ENCODE data around the gene MATN3. TPM values are rescaled to one million over a fixed set of nuclear protein-coding genes. Genes with fewer than 3 reads are reported as not detected.

MATN3 gene
- total and polyA plus RNA-seq, 2 of the 13 experiments (the other 11 are each of a cell fraction or from before 2014, with no cell fraction given) = 36.1 to 208 TPM

DNA sequence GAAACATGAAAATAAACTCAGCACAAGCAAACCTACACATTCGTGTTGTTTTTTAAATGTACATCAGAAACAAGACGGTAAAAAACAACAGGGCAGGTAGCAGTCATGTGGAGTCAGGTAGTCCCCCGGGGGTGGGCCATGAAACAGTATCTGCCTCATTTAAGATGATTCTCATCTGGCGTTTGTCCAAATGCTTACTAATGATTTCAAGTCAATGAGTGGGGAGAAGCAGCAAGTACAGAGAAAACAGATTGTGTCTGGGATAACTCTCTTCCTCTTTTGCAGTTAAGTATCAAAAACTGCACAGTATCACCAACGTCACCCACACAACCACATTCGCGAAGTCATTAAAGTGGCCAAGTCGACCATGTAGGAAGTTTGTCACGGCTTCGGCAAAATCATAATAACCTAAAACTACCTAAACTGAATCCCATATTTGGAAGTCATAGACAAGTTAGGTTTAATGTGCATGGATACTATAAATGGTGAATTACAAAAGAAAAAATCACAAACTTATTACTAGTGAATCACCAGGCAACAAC, 37.7 kb upstream of the MATN3 start:
- H3K4me2 ChIP-seq (ENCODE audit: low read depth, low read length) = peak overlapping the region; percentile 96
- H3K79me2 ChIP-seq (ENCODE audit: insufficient read depth, low read length) = peaks cover 58% of the 10 kb centered on the region
- no peak for ATAC-seq
- no TSS peak for BruUV-seq (replicated peaks)
- peaks cover 43% of the 10 kb centered on the region for H4K20me1 ChIP-seq (ENCODE audit: insufficient read depth, low read length)
- 4% methylated on average over 10 of the region's 10 CpGs for WGBS (ENCODE audit: low lambda C conversion rate)
- DNase-seq (ENCODE audit: low spot score) = peak; percentile 18
- intact Hi-C loops (cut with micrococcal nuclease; ENCODE audit: unreplicated experiment) (loop anchor here (1.0 to 2.0 kb wide), 3 partner anchors 27 to 59 kb away; partner anchors contain the start of gene WDR35), in situ Hi-C loops (cut with HindIII; ENCODE audit: extremely low pct_ligation_motif_present, low pct_unique_long_range_greater_than_20kb) (loop anchor here (5.0 kb wide), 1 partner anchor 42 kb away; no protein-coding TSS in a partner anchor)
- peaks cover 62% of the 10 kb centered on the region for H3K4me1 ChIP-seq (ENCODE audit: insufficient read depth, low read length)
- peak overlapping the region; percentile 96 for H3K9ac ChIP-seq (ENCODE audit: insufficient read depth, low read depth, low read length)
- no peak overlapping the region for H2AFZ ChIP-seq (ENCODE audit: low read length)
- no peaks in the 10 kb centered on the region; a peak in 1 of 5 replicates for H3K36me3 ChIP-seq (replicated peaks in 1 of 2; ENCODE audit: control insufficient read depth in 1 of 2, insufficient read depth in 2 of 2, low read length in 2 of 2)
- H3K27ac ChIP-seq (ENCODE audit: extremely low read length, insufficient read depth, low read length) = peak overlapping the region; percentile 97
- H3K27me3 ChIP-seq (ENCODE audit: control insufficient read depth in 1 of 2, insufficient read depth in 2 of 2, low read length in 2 of 2) = no peaks in the 10 kb centered on the region; a peak in 1 of 5 replicates
- ChIA-PET POLR2A (interaction anchor here (0.7 to 6.6 kb wide), 11 partner anchors 9 to 162 kb away, joined by 3 to 109 read pairs (median 28); partner anchors contain the start of genes MATN3 and WDR35), CTCF (ENCODE audit: low intra/inter-chr PET ratio, low total read pairs) (no interaction called here)
- H3K9me3 ChIP-seq (ENCODE audit: low read length) = no peaks in the 10 kb centered on the region
- H3K4me3 ChIP-seq (replicated peaks in 1 of 3; ENCODE audit: insufficient read depth in 1 of 3, low read depth in 2 of 3, low read length in 3 of 3) = peak overlapping the region; percentile 84 to 97 (median 92)
- no peak for FAIRE-seq
- no peak for TF ChIP-seq ZNF674 (CRISPR knock-in tag; IDR thresholded peaks at IDR 0.05; ENCODE audit: low read depth)
- no peak for TF ChIP-seq TMF1 (CRISPR knock-in tag; IDR thresholded peaks at IDR 0.05; ENCODE audit: low read depth)
- TF ChIP-seq IRF1 (CRISPR knock-in tag; IDR thresholded peaks at IDR 0.05; ENCODE audit: low read depth) = no peak
- TF ChIP-seq ZNF749 (CRISPR knock-in tag; IDR thresholded peaks at IDR 0.05; ENCODE audit: borderline replicate concordance) = peak; percentile 68; the same call in 1 of the 2 replicates
- no peak for TF ChIP-seq ETV5 (CRISPR knock-in tag; IDR thresholded peaks at IDR 0.05; ENCODE audit: borderline replicate concordance)
- 0 out of 2 replicates have a peak, but pooled peaks have one; percentile 38 for TF ChIP-seq ZNF232 (CRISPR knock-in tag; IDR thresholded peaks at IDR 0.05; ENCODE audit: borderline replicate concordance)
- no peak for TF ChIP-seq SRSF9 (IDR thresholded peaks at IDR 0.05; ENCODE audit: borderline replicate concordance, insufficient read depth, low read depth, low read length, poor library complexity, severe bottlenecking)
- TF ChIP-seq ZNF530 (CRISPR knock-in tag; IDR thresholded peaks at IDR 0.05; ENCODE audit: low read depth) = no peak
- no peak for TF ChIP-seq TBP (CRISPR knock-in tag; IDR thresholded peaks at IDR 0.05)
- peak; percentile 50; the same call in 1 of the 2 replicates for TF ChIP-seq ZNF503 (CRISPR knock-in tag; IDR thresholded peaks at IDR 0.05)
- TF ChIP-seq ZKSCAN1 (IDR thresholded peaks at IDR 0.05; ENCODE audit: low read length) = no peak
- no peak for TF ChIP-seq JARID2 (CRISPR knock-in tag; IDR thresholded peaks at IDR 0.05; ENCODE audit: insufficient replicate concordance)
- TF ChIP-seq ELF3 (CRISPR knock-in tag; IDR thresholded peaks at IDR 0.05) = peak; percentile 22; the same call in 1 of the 2 replicates
- peak; percentile 56; the same call in 1 of the 2 replicates for TF ChIP-seq CREB3 (CRISPR knock-in tag; IDR thresholded peaks at IDR 0.05)
- TF ChIP-seq MAF1 (CRISPR knock-in tag; IDR thresholded peaks at IDR 0.05; ENCODE audit: borderline replicate concordance) = no peak
- TF ChIP-seq LCORL (IDR thresholded peaks at IDR 0.05) = no peak
- 0 out of 2 replicates have a peak, but pooled peaks have one; percentile 9 for TF ChIP-seq LCORL (CRISPR knock-in tag; IDR thresholded peaks at IDR 0.05)
- TF ChIP-seq, protein P1, sequence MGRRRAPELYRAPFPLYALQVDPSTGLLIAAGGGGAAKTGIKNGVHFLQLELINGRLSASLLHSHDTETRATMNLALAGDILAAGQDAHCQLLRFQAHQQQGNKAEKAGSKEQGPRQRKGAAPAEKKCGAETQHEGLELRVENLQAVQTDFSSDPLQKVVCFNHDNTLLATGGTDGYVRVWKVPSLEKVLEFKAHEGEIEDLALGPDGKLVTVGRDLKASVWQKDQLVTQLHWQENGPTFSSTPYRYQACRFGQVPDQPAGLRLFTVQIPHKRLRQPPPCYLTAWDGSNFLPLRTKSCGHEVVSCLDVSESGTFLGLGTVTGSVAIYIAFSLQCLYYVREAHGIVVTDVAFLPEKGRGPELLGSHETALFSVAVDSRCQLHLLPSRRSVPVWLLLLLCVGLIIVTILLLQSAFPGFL (CRISPR knock-in tag; IDR thresholded peaks at IDR 0.05) = no peak
- TF ChIP-seq, protein P2, sequence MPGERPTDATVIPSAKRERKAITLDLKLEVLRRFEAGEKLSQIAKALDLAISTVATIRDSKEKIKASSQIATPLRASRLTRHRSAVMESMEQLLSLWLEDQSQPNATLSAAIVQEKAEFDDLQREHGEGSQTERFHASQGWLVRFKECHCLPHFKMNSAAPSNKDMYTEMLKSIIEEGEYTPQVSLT (CRISPR knock-in tag; IDR thresholded peaks at IDR 0.05; ENCODE audit: borderline replicate concordance, low read depth) = no peak
- 0 out of 2 replicates have a peak, but pooled peaks have one; percentile 5 for TF ChIP-seq SMAD3 (CRISPR knock-in tag; IDR thresholded peaks at IDR 0.05)

Data from HepG2 (cell line).